ENCODE results near the gene NFIA.

Gene NFIA

DNA sequence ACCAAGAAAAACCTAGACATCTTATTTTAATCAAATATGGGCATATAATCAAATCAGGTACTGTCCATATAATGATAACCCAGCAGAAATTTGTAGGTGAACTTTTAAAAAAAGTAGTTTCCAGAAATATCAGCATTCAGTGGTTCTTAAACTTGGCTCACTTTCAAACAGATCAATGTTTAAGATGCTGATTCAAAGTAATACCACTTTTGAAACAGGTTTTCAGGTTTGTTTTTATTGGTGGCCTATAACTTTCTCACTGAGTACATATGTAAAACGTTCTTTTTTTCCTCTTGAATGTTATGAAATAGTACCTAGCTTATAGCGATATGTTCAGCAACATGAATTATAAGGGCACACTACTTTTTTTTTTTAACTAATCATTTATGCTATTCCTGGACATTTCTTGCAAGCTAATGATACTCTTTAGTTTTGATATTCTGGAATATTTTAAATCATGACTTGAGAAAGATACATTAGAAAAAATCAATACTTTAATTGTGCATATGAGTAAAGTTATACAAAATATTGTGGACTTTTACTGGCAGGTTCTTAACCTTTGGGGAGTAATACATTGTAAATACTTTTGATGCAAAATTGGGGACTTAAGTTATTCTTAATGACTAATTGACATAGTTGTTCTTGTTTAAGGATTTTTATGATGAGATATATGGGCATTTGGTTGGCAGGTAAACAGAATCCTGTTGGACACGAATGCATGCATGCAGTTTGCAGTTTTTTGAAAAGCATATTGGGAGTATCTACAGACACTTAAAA is 3.0 kb downstream of the NFIA start:
- DNase-seq, result no peak

DNA sequence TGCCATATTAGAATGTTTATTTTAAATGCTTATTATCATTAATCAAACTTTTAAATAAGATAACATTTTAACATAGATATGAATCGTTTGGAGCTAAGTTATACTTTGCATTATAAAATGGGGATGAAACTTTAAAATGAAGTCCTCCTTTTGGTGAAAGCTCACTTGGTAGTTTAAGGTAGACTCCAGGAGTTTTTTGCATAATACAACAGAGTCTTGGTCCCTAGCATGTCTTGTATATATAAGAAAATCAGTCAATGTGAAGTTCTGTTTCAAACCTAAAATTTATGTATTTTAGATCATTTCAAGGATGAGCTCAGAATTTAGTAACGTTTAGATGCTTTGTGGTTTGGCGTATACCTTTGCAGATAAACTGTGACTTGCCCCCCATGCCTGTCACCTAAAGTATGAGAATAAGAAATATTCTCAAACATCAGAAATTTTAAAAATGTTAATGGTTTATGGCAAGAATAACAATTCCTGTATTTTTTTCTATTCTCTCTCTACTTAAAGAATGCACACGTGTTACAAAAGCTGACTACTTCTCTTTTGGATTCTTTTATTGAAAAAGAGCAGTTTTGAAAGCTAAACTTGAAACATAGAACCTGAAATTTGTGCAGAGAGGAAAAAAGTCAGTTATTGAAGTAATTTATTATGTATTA is 3.8 kb downstream of the NFIA start:
- DNase-seq, result no peak

DNA sequence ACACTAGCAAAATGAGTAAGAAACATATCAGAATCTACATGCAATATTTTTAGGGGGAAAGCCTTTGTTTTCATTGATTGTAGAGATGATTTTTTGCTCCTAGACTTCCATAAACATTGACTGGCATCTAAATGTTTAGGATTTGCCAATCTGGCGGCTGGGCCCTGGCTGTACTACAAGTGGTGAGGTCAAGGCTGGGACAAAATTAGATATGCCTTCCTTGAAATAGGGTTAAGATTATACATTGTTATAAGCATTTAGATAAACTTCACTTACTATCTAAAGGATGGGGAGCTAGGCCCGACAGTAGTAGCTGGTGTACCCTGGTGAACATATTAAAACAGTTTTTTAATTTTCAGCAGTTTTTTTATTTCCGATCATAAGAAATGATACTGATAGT is 5.2 kb downstream of the NFIA start:
- DNase-seq, result no peak

DNA sequence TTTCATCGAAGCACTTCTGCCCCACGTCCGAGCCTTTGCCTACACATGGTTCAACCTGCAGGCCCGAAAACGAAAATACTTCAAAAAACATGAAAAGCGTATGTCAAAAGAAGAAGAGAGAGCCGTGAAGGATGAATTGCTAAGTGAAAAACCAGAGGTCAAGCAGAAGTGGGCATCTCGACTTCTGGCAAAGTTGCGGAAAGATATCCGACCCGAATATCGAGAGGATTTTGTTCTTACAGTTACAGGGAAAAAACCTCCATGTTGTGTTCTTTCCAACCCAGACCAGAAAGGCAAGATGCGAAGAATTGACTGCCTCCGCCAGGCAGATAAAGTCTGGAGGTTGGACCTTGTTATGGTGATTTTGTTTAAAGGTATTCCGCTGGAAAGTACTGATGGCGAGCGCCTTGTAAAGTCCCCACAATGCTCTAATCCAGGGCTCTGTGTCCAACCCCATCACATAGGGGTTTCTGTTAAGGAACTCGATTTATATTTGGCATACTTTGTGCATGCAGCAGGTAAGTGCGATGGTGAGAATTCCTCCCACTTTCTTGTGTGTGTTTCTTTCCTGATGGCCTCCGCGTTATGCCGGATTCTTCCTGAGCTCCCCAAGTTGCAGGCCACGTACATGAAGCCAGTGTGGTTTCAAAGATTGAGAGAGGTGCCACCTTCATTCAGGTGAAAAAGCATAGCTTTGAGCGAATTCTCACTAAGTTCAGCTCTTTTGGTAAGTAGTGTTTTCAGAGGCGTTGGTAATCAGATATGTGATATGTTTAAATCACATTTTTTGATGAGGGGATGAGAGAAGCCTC is 6.0 kb downstream of the NFIA start:
- DNase-seq, result no peak

DNA sequence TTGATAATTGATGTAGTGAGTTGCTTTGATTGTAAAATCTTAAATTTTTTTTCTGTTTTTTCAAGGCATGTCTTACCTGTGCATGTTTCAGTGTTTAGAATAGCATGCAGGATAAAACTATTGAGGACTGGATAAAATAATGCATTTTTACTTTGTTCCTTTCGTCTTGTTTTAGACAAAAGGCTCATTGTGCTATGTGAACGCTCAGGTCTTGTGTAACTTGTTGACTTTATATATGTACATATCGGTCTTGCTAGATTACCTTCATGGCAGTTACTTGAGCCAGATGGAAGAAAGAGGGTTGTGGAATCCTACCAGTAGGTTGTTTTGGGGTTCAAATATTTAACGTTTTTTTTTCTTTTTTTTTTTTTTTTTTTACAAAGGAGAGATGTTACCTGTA is 7.0 kb downstream of the NFIA start:
- DNase-seq, result no peak

DNA sequence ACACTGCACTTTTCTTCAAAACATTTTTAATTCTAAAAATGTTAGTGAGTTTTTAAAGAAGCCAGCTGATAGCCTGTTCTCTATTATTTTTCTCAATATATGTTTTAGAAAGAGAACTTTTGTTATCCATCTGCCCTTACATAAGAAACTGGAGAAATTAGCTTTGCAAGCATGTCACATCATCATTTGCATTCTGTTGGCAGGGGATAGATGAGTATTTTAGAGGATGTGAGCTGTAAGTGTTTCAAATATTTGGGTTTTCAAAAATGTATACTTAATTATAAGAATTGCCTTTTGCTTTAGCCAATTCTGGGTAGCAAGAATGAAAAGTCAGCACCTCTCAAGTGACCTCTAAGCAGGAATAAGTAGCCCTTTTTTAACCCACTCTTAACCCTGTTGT is 7.4 kb downstream of the NFIA start:
- DNase-seq, result no peak

DNA sequence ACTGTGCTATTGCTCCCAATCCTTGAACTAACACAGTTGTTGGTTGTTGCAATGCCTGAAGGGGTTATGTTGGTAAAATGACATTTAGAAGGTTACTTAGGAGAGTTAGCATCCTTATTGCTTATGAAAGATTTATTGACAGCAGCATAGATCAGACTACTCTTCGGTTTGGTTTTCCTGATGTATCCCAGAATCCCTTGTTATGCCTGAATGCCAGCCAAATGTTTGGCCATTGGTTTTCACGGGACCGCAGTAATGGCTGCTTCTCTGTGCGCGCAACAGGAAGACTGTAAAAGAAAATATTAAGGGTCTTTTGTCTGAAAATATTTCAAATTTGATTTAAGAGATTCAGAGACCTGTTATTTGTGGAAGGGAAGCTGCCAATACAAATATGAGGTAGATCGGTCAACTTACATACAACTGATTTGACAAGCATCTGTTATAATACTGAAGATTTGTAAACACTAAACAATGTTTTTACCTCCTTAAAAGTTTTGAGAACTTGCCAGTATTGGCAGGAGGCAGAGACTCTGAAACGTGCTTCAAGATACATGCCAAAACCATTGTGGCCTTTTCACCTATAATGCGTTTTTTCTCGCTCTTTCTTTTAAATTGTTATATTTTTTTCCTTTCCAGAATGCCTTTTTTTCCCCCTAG is 8.3 kb downstream of the NFIA start:
- no peak for DNase-seq

DNA sequence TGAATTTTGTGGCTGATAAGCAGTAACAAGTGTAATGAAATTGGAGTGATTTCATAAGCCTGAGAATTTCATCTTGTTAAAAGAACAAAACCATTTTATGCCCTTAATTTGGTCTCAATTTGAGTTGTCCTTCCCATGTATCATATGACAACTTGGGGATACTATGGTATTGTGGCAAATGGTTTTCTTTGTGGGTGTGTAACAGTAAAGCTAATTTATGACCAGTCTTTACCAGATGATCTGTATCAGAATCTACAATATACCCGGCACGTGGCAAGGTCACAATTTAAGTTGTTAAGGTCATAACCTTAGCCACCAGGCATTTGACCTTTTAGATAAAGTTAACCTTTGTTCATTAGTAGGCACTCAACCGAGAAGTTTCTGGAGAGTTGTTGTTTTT is 9.1 kb downstream of the NFIA start:
- DNase-seq, result no peak

DNA sequence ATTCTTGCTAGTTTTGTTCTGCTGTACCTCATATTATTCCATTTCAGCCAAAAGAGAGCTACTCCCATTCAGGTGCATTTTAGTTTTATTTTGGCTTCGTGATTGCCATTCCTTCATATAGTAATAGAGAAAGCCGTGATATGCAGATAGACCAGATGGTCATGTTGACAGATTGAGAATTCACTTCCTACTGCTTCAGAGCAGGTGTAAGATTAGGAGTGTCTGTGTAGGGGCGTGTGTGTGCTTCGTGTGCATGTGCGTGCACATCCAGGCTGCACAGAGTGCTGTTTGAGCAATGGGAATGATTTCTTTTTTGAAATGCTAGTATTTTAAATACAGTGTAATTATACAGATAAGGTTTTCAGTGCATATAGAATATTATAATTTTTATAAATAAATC is 10.3 kb downstream of the NFIA start:
- no peak for DNase-seq

DNA sequence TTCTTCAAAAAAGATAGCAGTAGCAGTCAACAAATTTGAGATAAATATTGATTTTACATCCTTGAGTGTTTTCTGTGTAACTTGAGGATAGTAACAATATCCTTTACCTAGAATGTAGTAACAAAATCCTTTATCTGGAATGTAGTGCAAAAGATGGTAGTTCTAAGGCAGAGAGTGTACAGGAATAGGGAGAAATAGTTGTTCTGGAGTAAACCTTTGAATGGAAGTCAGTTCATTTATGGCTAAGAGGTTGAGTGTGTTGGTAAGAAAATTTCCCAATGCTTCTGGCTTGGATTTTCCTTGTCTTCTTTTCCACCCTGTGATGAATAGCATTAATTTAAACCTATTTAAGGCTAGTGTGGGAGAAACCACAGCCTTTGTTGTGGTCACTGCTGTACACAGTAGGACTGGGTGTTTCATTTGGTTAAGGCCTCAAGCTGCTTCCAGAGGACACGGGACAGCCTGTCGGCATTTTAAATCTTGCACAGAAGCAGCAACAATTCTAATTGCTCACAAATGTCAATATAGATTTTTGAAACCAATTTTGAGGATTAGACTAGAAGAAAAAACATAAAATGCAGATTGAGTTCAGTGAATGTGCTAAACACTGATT is 11.3 kb downstream of the NFIA start:
- no peak for DNase-seq

DNA sequence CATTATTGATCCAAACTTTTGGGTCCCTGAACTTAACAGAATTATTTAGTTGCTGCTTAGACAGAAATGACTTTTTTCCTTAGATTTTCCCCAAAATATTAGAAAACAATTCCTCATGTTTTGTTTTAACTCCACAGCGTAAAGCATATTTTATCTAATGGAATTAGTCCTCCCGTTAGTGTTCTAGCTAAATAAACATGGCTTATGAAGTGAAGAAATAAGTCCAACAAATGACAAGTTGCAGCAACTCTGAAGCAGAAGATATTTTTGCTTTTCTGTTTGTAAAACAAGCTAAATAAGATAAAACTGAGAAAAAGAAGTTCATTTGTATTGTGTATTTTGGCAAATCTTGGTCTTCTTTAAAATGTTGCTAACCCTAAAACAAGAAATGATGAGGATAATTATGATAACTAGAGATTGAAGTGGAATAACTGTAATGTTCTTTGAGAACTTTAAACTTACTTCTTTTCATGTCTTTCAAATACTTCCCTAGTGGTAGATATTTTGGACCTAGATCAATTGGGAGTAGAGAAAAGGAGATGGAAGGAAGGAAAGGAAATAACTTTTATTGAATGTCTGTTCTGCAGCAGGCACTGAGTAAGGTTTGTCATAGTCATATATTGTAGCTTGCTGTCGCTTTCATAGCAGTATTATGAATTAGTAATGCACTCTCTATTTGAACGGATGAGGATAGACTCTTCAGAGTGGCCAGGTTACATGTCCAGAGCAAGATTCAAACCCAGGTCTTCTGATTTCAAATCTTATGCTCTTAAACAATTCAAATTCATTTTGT is 12.5 kb downstream of the NFIA start:
- DNase-seq, result no peak

DNA sequence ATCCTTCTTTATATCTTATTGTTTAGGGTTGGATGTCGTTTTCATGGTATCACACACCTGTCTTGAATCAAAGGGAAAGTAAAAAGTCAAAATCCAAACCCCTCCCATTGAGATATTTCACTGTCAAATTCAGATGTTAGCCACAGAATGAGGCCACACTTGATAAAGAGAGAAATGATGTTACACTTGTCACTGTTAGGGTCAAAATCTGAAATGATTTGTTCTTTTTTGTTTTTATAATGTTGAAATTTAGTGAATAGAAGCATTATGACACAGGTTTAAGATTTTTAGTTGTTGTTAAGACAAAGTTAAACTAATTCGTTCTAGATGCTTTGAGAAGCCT is 13.1 kb downstream of the NFIA start:
- no peak for DNase-seq

DNA sequence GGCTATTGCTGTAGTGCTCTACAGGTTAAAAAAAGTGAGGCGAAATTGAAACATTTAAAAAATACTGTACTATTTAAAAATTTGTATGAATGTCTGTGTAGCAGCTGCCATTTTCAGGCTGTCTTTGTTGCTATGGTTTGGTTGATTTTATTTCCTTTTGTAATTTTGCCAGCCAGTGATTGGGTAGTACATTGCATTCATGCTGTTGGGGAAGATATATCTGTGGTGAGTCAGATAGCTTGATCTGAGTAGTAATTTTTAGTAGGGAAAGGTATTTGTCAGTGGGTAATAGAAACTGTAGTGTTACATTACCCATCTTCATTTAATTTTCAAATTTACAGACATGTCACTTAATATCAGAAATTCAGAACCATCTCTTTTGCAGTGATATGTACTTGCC is 15.0 kb downstream of the NFIA start:
- no peak for DNase-seq

DNA sequence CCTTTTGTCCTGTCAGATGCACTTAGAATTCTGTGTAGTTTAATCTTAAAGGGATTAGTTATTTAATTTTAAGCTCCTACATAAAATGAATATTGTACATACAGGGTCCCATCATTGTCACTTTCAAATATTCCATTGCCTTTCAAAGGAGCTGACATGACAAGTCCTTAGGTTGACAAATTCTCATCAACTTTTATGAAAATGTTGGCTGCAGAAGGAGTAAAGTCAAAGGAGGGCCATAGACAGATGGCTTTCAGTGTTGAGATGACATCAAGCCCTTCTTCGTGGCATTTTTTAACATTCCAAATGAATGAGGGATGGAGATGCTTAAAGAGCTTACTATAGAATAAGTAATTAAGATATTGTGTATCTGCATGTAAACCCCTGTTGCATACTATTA is 15.4 kb downstream of the NFIA start:
- DNase-seq, result no peak

DNA sequence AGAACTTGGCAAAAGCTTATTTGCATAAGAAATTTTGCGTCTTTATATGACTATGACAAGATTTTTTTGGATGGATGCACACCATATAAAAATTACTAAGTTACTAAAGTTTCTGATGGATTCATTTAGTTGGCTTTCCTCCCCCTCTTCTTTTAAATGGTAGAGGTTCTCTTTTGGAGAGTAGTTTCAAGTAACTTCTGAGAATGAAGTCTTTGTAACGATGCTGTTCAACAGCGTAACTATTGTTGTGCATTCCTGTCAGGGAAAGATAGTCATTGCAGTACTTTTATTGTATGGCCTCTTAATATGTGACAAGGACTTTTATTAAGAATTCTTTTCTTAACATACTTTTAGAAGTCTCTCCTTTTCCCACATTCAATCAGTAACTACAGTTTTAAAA is 16.0 kb downstream of the NFIA start:
- DNase-seq, result no peak

DNA sequence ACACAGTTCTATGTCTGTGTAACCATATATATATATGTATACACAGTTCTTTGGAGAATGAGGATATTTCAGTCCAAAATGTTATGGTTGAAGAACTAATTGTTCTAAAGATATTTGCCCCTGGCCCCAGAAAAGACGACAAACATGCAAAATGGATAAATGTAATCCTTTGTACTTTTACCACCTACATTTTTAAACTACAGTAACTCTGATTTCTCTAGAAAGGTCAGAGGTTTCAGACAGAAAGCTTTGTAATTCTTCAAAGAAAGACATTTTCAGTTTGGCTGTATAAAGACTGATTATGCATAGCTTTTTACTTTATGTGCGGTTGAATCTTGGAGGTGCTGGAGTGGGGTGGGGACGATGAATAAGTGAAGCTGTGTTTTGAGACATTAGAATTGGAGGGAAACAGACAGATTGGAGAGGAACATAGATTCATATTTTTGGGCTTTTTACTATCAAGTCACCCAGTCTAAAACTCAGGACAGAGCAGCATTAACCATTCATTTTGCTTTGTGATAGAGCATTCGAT is 16.6 kb downstream of the NFIA start:
- no peak for DNase-seq

DNA sequence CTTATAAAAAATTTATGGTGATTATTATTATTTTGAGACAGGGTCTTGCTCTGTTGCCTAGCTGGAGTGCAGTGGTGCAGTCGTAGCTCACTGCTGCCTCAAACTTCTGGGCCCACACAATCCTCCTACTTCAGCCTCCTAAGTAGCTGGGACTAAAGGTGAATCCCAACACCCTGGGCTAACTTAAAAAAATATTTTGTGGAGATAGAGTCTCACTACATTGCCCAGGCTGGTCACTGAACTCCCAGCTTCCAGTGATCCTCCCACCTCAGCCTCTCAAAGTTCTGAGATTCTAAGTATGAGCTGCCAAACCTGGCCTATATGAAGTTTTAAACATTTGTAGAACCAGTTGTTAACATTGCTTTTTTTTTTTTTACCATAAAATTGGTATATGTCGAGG is 18.2 kb downstream of the NFIA start:
- DNase-seq, result no peak

DNA sequence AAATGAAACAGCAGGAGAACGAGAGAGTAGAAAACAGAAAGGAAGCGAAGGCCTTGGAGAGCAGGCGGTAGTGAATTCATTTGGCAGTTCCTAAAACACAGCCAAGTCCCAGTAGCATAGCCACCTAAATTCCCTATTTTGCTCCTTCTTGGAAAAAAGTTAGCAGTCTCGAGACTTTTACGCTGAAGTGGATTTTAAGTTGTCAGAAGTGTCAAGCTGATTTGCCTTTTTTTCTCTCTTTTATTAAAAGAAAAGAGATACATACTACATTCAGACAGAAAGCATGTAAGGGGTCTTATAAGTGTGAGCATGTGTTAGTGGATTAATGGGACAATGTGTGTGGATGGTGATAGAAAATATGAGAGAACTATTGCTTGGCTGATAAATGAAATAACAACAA is 19.2 kb downstream of the NFIA start:
- DNase-seq, result no peak

DNA sequence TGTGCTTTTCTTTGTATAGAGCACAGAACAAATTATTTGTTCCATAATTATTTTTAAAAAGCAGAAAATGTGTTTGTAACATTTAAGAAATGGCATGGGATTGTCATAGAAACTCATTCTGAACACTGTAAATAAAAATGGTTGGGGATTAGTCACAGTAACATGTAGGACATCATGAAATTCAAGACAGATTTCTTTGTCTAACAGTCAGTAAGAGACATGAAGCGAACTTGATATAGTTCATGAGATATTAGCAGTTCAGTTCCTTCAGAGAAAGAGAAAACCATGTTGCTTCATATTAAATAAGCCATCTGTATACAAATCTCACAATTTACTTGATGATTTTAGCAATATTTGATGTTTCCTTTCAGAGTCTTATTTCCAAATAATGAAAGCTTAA is 19.7 kb downstream of the NFIA start:
- no peak for DNase-seq

DNA sequence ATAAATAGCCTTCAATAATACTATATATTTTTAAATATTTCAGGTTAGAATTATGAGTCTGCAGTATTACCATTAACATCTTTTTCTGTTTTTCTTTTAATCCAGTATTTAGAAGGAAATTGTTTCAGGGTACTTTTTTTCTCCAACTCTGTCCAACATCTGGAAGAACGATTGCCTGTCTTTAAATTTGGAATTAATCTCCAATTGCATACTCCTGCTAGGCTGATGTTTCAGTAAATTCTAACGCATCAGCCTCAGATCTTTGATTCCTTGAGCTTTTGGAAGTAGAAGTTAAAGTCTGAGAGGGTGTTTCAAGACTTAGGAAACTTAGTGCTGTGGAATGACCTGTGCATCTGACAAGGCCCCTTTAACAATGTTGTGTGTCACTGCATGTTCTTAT is 20.3 kb downstream of the NFIA start:
- DNase-seq, result no peak

DNA sequence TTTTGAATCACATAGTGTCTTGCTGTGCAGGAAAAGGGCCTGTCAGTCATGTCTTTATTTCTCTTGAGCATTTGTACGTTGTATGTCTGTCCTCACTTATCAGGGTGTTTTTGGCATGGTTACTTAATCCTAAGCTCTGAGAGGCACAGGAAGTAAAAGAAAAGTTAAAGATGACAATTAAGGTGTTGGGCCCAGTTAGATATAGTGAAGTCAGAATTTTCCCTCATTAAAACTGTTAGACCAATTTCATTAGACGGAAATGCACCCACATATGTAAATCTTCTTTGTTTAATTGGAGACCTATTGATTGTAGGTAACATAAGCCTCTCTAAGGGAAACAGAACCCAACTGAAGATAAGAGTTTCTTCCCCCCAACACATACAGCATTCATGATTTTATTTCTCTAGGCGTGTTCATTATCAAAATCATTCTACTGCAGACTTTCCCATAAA is 21.9 kb downstream of the NFIA start:
- no peak for DNase-seq

DNA sequence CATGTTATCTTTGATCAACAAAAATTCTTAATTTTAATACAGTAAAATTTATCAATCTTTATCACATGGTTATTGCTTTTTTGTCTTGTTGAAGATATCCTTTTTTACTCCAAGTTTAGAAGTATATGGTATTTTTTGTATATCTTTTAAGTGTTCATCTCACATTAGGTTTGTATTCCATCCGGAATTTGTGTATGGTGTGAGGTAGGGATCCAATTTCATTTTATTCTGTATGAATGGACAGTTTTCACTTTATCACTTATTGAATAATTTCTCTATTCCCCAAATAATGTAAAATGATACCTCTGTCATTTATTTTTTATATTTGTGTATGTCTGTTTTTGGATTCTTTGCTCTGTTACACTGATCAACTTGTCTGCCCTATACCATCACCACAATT is 25.3 kb downstream of the NFIA start:
- DNase-seq, result no peak

Data from activated CD4-positive, alpha-beta T cell treated with anti-CD3 and anti-CD28 coated beads, Interleukin-2, amount 50 U/mL, for 1 hour (primary cell).